ENCODE measurements around the gene TUBA4B. TPM values are rescaled to one million over a fixed set of nuclear protein-coding genes. Genes with fewer than 3 reads are reported as not detected.

Gene TUBA4B
- total RNA-seq = not detected

DNA sequence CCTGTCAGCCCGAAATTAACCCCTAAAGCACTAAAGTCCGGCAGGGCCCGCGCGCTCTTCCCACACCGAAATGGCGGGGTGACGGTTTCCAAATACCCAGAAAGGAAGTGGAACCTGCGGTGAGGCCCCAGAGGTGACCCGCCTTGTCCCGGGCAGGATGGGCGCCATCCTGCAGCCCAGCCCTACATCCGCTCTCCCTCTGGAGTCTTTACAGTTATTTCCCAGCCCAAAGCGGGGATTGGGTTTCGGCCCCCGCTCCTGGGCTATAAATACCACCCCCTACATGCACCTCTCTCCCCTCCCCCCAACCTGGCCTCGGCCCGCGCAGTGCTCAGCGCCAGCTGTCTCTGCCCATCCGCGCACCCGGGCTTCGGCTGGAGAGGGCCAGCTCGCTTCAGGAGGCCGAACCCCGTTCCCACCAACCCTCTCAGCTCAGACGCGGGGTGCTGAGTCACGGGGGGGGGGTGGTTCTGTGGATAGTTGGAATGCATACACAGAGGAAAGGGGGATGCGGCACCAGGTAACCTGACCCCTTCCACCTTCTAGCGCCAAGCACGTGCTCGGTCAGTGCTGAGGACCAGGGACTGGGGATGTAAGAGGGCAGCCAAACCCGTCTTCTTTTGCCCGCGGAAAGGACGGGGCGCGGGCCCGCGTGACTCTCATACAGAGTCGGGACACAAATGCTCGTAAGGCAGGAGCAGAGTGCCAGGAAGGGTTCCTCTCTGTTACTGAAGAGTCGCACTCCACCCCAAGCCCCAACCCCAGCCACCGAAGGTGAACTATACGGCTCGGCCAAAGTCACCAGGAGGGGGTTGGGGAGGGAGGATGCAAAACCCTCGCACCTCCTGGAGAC, at the start of gene TUBA4B:
TUBA4B (plus strand) TSS at position 344 of the 853 bp plus-strand sequence; CDS start at position 509, 165 bp downstream.
- H3K36me3 ChIP-seq = no peaks in the 10 kb centered on the region
- intact Hi-C loops (cut with DNase I) = no loop called here
- peaks cover 28% of the 10 kb centered on the region for H3K4me1 ChIP-seq (replicated peaks)
- peak within 1 kb of the TSS; percentile 64 to 67 for H3K4me3 ChIP-seq
- H3K27me3 ChIP-seq (replicated peaks; ENCODE audit: insufficient read depth) = no peaks in the 10 kb centered on the region
- peak; percentile 30 for TF ChIP-seq POLR2AphosphoS5 (IDR thresholded peaks at IDR 0.05)
- TF ChIP-seq, protein P1, sequence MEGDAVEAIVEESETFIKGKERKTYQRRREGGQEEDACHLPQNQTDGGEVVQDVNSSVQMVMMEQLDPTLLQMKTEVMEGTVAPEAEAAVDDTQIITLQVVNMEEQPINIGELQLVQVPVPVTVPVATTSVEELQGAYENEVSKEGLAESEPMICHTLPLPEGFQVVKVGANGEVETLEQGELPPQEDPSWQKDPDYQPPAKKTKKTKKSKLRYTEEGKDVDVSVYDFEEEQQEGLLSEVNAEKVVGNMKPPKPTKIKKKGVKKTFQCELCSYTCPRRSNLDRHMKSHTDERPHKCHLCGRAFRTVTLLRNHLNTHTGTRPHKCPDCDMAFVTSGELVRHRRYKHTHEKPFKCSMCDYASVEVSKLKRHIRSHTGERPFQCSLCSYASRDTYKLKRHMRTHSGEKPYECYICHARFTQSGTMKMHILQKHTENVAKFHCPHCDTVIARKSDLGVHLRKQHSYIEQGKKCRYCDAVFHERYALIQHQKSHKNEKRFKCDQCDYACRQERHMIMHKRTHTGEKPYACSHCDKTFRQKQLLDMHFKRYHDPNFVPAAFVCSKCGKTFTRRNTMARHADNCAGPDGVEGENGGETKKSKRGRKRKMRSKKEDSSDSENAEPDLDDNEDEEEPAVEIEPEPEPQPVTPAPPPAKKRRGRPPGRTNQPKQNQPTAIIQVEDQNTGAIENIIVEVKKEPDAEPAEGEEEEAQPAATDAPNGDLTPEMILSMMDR (IDR thresholded peaks at IDR 0.05) = no peak
- TF ChIP-seq POLR2A (IDR thresholded peaks at IDR 0.05) = peak; percentile 30
- no peak for DNase-seq (ENCODE audit: low spot score)
- H3K27ac ChIP-seq = peak within 1 kb of the TSS; percentile 84 to 94
- no peaks in the 10 kb centered on the region for H3K9me3 ChIP-seq
- 3% methylated on average over 46 of the region's 49 CpGs for WGBS

DNA sequence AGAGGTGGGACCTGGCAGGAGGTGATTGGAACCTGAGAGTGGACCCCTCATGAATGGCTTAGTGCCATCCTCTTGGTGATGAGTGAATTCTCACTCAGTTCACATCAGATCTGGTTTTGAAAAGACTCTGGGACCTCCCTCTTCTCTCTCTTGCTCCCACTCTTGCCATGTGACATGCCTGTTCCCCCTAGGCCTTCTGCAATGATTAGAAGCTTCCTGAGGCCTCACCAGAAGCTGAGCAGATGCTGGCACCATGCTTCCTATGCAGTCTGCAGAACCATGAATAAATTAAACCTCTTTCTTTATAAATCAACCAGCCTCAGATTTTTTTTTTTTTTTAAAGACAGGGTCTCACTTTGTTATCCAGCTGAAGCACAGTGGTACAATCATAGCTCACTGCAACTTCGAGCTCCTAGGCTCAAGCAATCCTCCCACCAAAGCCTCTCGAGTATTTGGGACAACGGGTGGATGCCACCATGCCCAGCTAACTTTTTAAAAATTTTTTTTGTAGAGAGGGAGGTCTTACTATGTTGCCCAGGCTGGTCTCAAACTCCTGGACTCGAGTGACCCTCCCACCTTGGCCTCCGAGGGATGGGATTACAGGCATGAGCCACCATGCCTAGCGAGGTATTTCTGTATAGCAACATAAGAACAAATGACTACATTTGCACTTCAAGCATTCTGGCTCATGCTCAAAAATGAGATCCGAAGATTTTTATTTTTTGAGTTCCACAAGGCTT, 48.4 kb upstream of the TUBA4B start:
- H3K4me3 ChIP-seq = no peak overlapping the region
- no peaks in the 10 kb centered on the region for H3K9me3 ChIP-seq
- intact Hi-C loops (cut with DNase I) = no loop called here
- no peak overlapping the region for H3K27ac ChIP-seq
- no peaks in the 10 kb centered on the region for H3K27me3 ChIP-seq (replicated peaks; ENCODE audit: insufficient read depth)
- DNase-seq (ENCODE audit: low spot score) = no peak
- 89% methylated on average over 7 of the region's 7 CpGs for WGBS
- no peak for TF ChIP-seq POLR2AphosphoS5 (IDR thresholded peaks at IDR 0.05)
- TF ChIP-seq POLR2A (IDR thresholded peaks at IDR 0.05) = no peak
- TF ChIP-seq, protein P1 (IDR thresholded peaks at IDR 0.05) = no peak
- H3K4me1 ChIP-seq (replicated peaks) = peaks cover 11% of the 10 kb centered on the region
- peaks cover 0 to 4% of the 10 kb centered on the region in 2 donors for H3K36me3 ChIP-seq

DNA sequence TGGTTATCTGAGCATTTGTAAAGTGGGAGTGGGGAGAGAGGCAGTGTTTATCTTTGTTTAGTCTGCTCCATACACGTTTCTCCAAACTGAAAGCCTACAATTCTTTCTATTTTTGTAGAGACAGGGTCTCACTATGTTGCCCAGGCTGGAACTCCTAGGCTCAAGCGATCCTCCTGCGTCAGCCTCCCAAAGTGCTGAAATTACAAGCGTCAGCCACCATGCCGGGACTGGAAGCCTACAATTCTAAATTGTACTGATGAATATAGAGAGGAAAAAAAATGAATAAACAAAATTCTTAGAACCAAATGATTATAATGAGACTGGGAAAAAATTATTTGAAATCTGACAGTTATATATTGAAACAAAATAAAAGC, 47.9 kb upstream of the TUBA4B start:
- no peak for TF ChIP-seq POLR2A (IDR thresholded peaks at IDR 0.05)
- TF ChIP-seq POLR2AphosphoS5 (IDR thresholded peaks at IDR 0.05) = no peak
- TF ChIP-seq, protein P1 (IDR thresholded peaks at IDR 0.05) = no peak
- no peak for DNase-seq (ENCODE audit: low spot score)
- Histone ChIP-seq H3K4me3 (no peak overlapping the region), H3K27ac (no peak overlapping the region), H3K9me3 (no peaks in the 10 kb centered on the region), H3K27me3 (replicated peaks; ENCODE audit: insufficient read depth) (no peaks in the 10 kb centered on the region), H3K36me3 (peaks cover 0 to 4% of the 10 kb centered on the region in 2 donors), H3K4me1 (replicated peaks) (peaks cover 11% of the 10 kb centered on the region)
- intact Hi-C loops (cut with DNase I) = no loop called here
- WGBS = 85% methylated on average over 5 of the region's 5 CpGs

DNA sequence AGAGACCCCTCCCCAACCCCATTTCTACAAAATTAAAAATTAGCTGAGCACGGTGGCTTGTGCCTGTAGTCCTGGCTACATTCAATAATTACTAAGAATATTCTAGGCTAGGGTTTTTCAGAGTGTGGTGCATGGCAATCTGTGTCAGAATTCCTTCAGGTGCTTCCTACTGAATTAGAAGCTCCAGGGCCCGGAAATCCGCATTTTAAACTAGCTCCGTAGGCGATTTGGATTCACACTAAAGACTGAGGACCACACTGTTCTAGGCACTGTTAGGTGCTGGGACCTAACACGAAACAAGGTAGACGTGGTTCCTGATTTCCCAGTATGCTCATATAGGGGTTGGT, 47.1 kb upstream of the TUBA4B start:
- H3K4me3 ChIP-seq = peak overlapping the region; percentile 71 to 74
- DNase-seq (ENCODE audit: low spot score) = no peak
- H3K4me1 ChIP-seq (replicated peaks) = peaks cover 11% of the 10 kb centered on the region
- WGBS = 10% methylated on average over 7 of the region's 7 CpGs
- peak overlapping the region; percentile 98 to 99 for H3K27ac ChIP-seq
- H3K36me3 ChIP-seq = peaks cover 0 to 4% of the 10 kb centered on the region in 2 donors
- TF ChIP-seq, protein P1 (IDR thresholded peaks at IDR 0.05) = no peak
- TF ChIP-seq POLR2A (IDR thresholded peaks at IDR 0.05) = no peak
- TF ChIP-seq POLR2AphosphoS5 (IDR thresholded peaks at IDR 0.05) = no peak
- H3K9me3 ChIP-seq = no peaks in the 10 kb centered on the region
- H3K27me3 ChIP-seq (replicated peaks; ENCODE audit: insufficient read depth) = no peaks in the 10 kb centered on the region
- intact Hi-C loops (cut with DNase I) = loop anchor here (1.0 kb wide), 1 partner anchor 46 kb away; the partner anchor contains the start of gene NHEJ1

All from prostate gland (tissue), 2 donors.